HepG2 (cell line): ENCODE data around the gene PCOLCE2.

Experiments used
- RAD21 ChIP-seq: fragments of 450-650 bp; formaldehyde crosslinking; IDR thresholded peaks from 2 replicates; pipeline ENCODE4 v1.5.0; 2020; ENCODE audit warnings: mild to moderate bottlenecking
- SRY ChIP-seq: sonication (generic); formaldehyde crosslinking; IDR thresholded peaks from 2 replicates; pipeline ENCODE4 v1.8.0; 2022; ENCODE audit warnings: mild to moderate bottlenecking, missing genetic modification reagents
- ZNF230 ChIP-seq: sonication (generic); formaldehyde crosslinking; IDR thresholded peaks from 2 replicates; pipeline ENCODE4 v1.4.0; 2020; ENCODE audit warnings: mild to moderate bottlenecking, missing genetic modification reagents
- ZNF460 ChIP-seq: sonication (generic); formaldehyde crosslinking; IDR thresholded peaks from 2 replicates; pipeline ENCODE4 v1.5.1; 2020; ENCODE audit warnings: missing genetic modification reagents, mild to moderate bottlenecking, borderline replicate concordance

GRCh38 chr3:142777927-142778326, 111.0 kb downstream of the PCOLCE2 start:
- no peak for TF ChIP-seq ZNF460 (CRISPR knock-in tag)
- TF ChIP-seq RAD21: no peak
- no peak for TF ChIP-seq SRY (CRISPR knock-in tag)
- no peak for TF ChIP-seq ZNF230 (CRISPR knock-in tag)
